HCEC 1CT (cell line): ENCODE data around the gene CCNYL1.

Experiments used
- DNase-seq: peaks from one replicate; pipeline ENCODE4 v3.0.0-alpha.2; 2017

Gene CCNYL1

GRCh38 chr2:207768168-207768865, 56.9 kb downstream of the CCNYL1 start:
- DNase-seq: no peak

DNA sequence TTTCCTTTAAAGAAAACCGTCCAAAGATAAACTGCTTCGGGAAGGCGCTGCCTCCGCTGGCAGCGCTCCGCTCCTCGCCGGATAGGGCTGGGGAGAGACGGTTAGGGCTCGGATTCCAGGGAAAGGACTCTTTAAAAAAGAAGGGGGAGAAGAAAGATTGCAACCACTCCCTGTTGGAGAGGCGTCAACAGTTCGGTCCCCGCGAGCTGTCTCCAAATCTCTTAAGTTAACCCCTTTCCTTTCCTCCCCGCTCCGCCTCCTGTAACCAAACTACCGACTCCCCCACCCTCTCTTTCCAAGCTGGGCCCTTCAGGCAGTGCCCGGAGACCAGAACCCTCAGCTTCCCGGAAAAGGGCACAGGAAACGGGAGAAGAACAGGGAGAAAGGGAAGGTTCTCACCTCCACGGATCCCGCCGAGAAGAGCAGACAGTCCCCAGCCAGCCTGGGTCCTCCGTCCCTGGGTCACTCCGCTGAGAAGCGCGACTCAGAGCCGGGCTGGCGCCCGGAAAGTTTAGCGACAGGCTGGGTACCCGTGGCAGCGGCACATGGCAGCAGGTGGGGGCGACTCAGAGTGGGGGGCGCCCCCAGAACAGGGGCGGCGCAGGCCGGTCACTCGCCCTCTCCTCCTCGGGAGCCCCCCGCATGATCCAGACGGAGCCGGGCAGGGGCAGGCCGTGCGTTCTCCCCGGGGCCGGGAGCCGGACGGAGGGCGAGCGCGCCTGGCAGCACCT, 57.6 kb downstream of the CCNYL1 start:
- DNase-seq: peak; percentile 44

- DNase-seq: no peak
Measured at GRCh38 chr2:207770602-207771404, 59.4 kb downstream of the CCNYL1 start.

GRCh38 chr2:207771421-207771820, 60.0 kb downstream of the CCNYL1 start:
- DNase-seq: no peak

- DNase-seq: no peak
Measured at GRCh38 chr2:207772081-207772843, 60.8 kb downstream of the CCNYL1 start.

DNA sequence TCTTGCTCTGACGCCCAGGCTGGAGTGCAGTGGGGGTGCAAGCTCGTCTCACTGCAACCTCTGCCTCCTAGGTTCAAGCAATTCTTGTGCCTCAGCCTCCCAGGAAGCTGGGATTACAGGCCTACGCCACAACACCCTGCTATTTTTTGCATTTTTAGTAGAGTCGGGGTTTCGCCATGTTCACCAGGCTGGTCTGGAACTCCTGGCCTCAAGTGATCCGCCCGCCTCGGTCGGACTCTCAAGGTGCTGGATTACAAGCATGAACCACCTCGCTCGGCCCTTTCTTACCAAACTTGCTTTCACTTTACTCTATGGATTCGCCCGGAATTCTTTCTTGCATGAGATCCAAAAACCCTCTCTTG, 61.4 kb downstream of the CCNYL1 start:
- no peak for DNase-seq

DNA sequence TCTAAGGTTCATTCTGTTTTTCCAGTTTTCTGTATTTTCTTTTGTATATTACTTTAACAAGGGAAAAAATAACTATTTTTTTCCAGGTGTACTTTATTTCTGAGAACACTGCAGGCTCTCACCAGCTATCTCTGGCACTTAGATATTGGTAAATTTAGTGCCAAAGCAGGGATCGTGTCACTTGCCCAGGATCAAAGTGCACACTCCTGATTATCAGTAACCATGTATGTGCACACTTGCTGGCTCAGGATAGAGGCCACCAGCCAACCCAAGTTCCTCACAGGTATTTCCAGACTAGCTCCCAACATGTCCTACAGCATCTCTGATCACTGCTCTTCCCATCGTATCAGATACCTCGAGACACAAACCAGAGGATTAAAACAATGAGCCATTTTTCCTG, 64.0 kb downstream of the CCNYL1 start:
- DNase-seq: no peak

DNA sequence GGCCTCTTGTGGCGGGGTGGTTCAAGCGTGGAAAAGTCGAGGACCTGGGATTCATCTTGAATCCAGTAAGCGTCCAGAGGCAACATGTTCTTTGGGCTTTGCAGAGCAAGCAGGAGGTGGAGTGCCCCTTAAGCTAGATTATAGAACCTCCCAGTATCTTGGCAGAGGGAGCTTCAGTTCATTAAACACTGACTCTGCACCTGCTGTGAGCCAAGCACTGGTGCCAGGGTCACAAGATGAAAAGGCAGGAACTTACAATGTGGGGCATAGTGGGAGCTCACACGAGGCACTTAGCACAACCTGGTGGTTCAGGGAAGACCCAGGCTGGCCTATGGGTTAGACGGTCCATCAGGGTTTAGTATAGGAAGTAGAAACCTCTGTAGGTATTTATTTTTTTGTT, 65.7 kb downstream of the CCNYL1 start:
- no peak for DNase-seq

GRCh38 chr2:207778298-207778882, 67.0 kb downstream of the CCNYL1 start:
- no peak for DNase-seq

DNA sequence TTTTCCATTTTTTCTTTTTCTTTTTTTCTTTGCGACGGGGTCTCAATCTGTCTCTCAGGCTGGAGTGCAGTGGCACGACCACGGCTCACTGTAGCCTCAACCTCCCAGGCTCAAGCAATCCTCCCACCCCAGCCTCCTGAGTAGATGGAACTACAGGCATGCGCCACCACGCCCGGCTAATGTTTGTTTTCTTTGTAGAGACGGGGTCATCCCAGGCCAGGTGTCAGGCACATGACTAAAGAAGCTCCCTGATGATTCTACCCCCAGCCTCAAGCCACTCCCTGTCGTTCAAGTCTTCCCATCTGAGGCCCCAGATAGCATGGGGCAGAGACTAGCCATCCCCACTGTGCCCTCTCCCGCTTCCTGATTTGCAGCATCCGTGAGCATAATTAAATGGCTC, 68.1 kb downstream of the CCNYL1 start:
- DNase-seq: no peak

DNA sequence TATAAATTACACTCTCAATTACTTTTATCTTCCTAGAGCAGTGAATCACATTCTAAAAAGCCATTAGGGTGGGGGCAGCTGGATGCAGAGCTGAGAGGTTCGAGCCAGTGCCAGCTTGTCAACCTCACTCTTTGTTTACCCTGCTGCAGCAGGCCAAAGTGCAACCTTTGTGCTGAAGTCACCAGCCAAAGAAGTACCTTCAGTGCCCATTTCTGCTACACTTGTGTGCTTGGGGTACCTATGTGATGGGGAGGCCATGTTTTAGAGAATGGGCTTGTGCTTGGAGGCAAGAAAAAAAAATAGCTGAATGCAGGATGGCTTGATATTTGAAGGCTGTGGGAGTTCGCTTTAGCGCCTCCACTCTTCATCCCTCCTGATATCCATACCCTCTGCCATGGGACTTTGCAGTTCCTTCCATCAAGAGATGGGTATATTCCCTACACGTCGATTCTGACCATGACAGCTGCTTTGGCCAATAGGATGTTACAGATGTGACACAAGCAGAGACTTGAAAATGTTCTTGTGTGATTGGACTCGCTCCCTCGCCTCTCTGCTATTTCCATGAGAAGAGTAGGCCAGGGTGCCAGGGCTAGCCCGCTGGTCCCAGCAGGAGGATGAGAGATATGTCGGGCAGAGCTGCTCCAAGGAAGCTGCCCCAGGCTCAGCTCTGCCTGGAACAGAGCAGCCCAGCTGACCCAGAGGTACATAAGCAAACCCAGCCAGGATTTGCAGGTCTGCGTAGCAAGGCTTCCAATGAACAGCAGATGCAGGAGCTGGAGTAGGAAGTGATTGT, 71.0 kb downstream of the CCNYL1 start:
- DNase-seq: no peak

DNA sequence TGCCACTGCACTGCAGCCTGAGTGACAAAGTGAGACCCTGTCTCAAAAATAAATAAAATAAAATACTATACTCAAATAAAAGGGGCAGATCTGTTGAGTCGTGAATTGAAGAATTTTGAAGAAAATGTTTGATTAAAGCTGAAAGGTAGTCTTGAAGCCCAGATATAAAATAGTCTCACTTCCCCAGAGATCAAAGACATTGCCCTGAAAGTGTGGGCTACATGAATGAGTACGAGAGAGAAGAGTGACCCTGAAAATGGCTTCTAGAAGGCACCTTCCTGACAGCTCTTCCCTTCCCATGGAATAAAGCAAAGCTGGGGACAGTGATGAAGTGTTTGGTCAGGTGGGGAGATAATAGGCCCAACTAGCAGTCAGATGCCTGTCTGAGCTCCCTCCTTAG, 72.1 kb downstream of the CCNYL1 start:
- no peak for DNase-seq

DNA sequence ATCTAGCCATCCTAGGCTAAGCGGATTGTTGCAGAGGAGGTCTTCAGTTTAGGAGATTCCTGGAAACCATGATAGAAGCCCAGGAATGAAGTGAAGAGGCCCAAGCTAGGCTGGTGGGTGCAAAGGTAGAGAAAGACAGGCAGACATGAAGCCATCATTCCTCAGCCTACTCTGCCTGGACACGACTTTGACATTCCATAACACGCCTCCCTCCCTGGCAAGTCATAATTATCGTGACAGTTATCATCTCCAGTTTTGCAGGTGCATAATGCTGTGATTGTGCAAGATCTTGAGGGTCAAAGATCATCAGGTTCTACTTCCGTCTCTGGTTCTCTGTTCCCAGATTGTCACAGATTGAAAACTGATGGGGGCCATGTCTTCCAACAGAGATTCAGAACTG, 73.5 kb downstream of the CCNYL1 start:
- no peak for DNase-seq

- DNase-seq: no peak
Measured at GRCh38 chr2:207787017-207787416, 75.6 kb downstream of the CCNYL1 start.

DNA sequence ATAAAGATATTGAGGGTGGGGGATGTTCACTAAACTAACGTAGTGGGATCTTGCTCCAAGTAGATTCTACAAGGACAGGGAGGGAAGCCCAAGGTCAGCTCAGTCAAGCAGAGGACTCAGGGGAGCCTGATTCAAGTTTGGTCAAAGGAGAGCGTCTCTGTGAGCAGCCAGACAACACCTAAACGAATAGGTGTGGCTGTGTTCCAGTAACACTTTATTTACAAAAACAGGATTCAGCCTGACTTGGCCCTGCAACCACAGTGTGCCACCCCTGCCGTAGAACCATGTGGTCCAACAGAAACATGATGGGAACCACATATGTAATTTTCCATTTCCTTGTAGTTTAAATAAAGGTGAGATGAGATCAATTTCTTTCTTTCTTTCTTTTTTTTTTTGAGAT, 76.4 kb downstream of the CCNYL1 start:
- no peak for DNase-seq

DNA sequence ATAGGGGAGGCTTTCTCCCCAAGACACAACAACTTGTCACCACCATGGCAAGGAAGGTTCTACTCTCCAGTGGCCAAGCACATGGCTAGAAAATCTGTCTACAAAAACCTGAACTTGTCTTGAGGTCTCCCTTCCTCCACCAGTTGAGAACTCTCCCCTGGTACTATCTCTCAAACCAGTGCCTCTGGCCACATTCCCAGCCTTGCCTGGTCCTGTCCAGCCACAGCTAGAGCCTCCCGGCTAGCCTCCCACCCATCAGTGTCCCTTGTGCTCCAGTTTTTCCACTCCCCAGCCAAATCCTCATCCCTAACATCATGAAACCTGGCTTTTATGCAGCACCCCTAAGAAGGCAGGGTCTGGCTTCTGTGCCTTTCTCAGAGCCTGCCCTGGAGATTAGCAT, 79.5 kb downstream of the CCNYL1 start:
- no peak for DNase-seq

DNA sequence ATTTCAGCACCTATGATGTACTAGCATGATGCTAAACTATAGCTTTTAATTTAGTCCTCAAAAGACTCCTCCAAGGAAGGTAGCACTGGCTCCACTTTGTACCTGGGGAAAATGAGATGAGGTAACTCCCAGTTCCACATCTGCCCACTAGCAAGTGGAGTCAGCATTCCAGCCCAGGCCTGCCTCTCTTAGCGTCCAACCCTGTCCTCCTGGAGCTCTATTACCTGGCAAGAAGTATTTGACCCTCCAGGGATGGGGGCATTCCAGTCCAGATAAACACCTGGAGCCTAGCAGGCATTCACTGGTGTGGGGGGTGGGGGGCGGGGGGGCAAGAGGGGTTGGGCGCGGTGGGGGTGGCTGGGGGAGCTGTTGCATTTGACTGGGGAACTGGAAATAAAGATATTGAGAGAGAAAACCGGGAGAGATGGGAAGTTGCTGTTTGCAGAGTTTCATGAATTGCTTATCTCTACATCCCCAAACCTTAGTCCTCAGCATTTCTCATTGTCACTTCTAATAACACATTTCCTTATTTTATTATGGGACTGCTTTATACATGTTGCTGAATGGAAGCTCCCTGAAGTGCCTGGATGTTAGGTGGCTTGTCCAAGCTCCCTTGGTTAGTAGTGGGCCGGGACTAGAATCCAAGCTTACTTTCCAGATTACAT, 80.3 kb downstream of the CCNYL1 start:
- DNase-seq: no peak

GRCh38 chr2:207792244-207792785, 80.9 kb downstream of the CCNYL1 start:
- peak; percentile 72 for DNase-seq

DNA sequence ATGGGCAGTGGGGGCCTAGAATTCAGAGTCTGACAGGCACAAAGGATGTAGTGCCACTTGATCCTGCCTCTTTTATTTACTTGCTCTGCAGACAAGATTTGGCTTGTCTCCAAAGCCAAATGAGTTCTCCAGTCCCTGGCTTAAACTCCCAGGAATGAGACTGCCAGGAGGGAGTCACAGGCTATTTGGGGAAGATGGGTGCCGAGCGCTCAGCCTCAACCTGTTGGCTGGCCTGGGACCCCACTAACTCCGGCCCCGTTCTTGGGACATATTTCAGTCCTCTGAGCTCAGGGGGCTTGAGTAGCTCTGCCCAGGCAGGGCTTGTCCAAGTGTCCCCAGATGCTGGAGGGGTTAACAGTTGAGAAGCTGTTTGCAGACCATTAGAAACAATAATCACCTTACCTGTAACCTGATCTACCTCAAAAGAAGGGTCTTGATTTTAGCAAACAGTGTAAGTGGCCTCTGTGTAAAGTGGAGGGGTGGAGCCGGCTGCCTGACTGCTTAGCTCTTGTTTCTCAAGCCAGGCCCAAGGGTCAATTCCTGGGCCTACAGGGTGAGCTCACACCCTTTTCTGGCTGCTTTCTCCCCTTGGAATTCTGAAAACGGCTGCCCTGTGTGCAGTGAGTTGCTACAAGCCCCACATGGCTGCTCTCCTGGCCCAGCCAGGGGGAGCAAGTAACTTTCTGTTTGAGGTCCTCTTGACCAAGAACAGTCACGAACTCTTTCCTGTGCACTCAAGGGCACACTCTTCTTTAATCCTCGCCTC, 85.3 kb downstream of the CCNYL1 start:
- no peak for DNase-seq

- no peak for DNase-seq
Measured at GRCh38 chr2:207801259-207801658, 89.8 kb downstream of the CCNYL1 start.
